H9 (cell line): ENCODE data around the gene PLEKHG1. TPM values are rescaled to one million over a fixed set of nuclear protein-coding genes. Genes with fewer than 3 reads are reported as not detected.

Source experiments
- DNase-seq: peaks from one replicate; pipeline ENCODE4 v3.0.0-alpha.2; 2017
- H2AFZ ChIP-seq: one replicate; pipeline ENCODE4 v1.6.1; 2013; ENCODE audit warnings: mild to moderate bottlenecking, low read length, control low read depth, moderate library complexity
- H2AK5ac ChIP-seq: 2 replicates; pipeline ENCODE4 v1.6.1; 2013; ENCODE audit warnings: low read length, control low read depth, mixed read lengths; ENCODE audit not compliant: insufficient read length
- H2BK120ac ChIP-seq: one replicate; pipeline ENCODE4 v1.6.1; 2013; ENCODE audit warnings: low read depth, mild to moderate bottlenecking, low read length, control low read depth, inconsistent platforms; ENCODE audit not compliant: poor library complexity, severe bottlenecking
- H2BK12ac ChIP-seq: 2 replicates; pipeline ENCODE4 v1.6.1; 2013; ENCODE audit warnings: low read length, control low read depth, mixed read lengths, low read depth; ENCODE audit not compliant: insufficient read length
- H2BK15ac ChIP-seq: 2 replicates; pipeline ENCODE4 v1.6.1; 2013; ENCODE audit warnings: low read depth, low read length, control low read depth
- H2BK20ac ChIP-seq: one replicate; pipeline ENCODE4 v1.6.1; 2013; ENCODE audit warnings: low read depth, mild to moderate bottlenecking, low read length, control low read depth, inconsistent platforms; ENCODE audit not compliant: poor library complexity, severe bottlenecking
- H2BK5ac ChIP-seq: 2 replicates; pipeline ENCODE4 v1.6.1; 2013; ENCODE audit warnings: low read length, control low read depth, mixed read lengths; ENCODE audit not compliant: insufficient read length
- H3K14ac ChIP-seq: 2 replicates; pipeline ENCODE4 v1.6.1; 2013; ENCODE audit warnings: low read length, control low read depth; ENCODE audit not compliant: insufficient read depth
- H3K18ac ChIP-seq: 2 replicates; pipeline ENCODE4 v1.6.1; 2013; ENCODE audit warnings: low read depth, mild to moderate bottlenecking, mixed read lengths, low read length, control low read depth; ENCODE audit not compliant: insufficient read length
- H3K23ac ChIP-seq: 2 replicates; pipeline ENCODE4 v1.6.1; 2013; ENCODE audit warnings: low read length, control low read depth, mixed read lengths, low read depth; ENCODE audit not compliant: insufficient read length
- H3K23me2 ChIP-seq: 2 replicates; pipeline ENCODE4 v1.6.1; 2013; ENCODE audit warnings: low read depth, mild to moderate bottlenecking, mixed read lengths, low read length, control low read depth; ENCODE audit not compliant: insufficient read length, poor library complexity, severe bottlenecking
- H3K27ac ChIP-seq: 2 replicates; pipeline ENCODE4 v1.5.1; 2013; ENCODE audit warnings: low read length, control low read depth, mixed read lengths, low read depth; ENCODE audit not compliant: insufficient read length
- H3K27me3 ChIP-seq: 2 replicates; pipeline ENCODE4 v1.6.1; 2013; ENCODE audit warnings: low read length, control low read depth, inconsistent platforms; ENCODE audit not compliant: insufficient read depth
- H3K4ac ChIP-seq: 2 replicates; pipeline ENCODE4 v1.6.1; 2013; ENCODE audit warnings: low read depth, mild to moderate bottlenecking, control low read depth, inconsistent platforms, low read length, moderate library complexity
- H3K4me1 ChIP-seq: 2 replicates; pipeline ENCODE4 v1.6.1; 2013; ENCODE audit warnings: low read length, control low read depth, inconsistent platforms; ENCODE audit not compliant: insufficient read depth
- H3K4me2 ChIP-seq: 2 replicates; pipeline ENCODE4 v1.6.1; 2013; ENCODE audit warnings: low read length, control low read depth, mixed read lengths; ENCODE audit not compliant: insufficient read length, insufficient read depth
- H3K56ac ChIP-seq: 2 replicates; pipeline ENCODE4 v1.6.1; 2013; ENCODE audit warnings: low read depth, mild to moderate bottlenecking, mixed read lengths, low read length, control low read depth; ENCODE audit not compliant: insufficient read length
- H3K79me1 ChIP-seq: 2 replicates; pipeline ENCODE4 v1.6.1; 2013; ENCODE audit warnings: low read depth, mild to moderate bottlenecking, moderate library complexity, low read length, control low read depth, inconsistent platforms; ENCODE audit not compliant: insufficient read depth, poor library complexity, severe bottlenecking
- H3K79me2 ChIP-seq: 2 replicates; pipeline ENCODE4 v1.6.1; 2013; ENCODE audit warnings: low read length, control low read depth, inconsistent platforms; ENCODE audit not compliant: insufficient read depth
- H3K9ac ChIP-seq: 2 replicates; pipeline ENCODE4 v1.6.1; 2013; ENCODE audit warnings: low read length, control low read depth, mixed read lengths; ENCODE audit not compliant: insufficient read length; ENCODE audit errors: extremely low read depth
- H3K9me3 ChIP-seq: one replicate; pipeline ENCODE4 v1.6.1; 2013; ENCODE audit warnings: low read depth, low read length, inconsistent platforms; ENCODE audit not compliant: control insufficient read depth
- H3T11ph ChIP-seq: one replicate; pipeline ENCODE4 v1.6.1; 2013; ENCODE audit warnings: mild to moderate bottlenecking, low read length, control low read depth, inconsistent platforms
- H4K20me1 ChIP-seq: one replicate; pipeline ENCODE4 v1.6.1; 2013; ENCODE audit not compliant: control insufficient read depth, insufficient read length, insufficient read depth
- H4K5ac ChIP-seq: 2 replicates; pipeline ENCODE4 v1.6.1; 2013; ENCODE audit warnings: low read depth, mild to moderate bottlenecking, mixed read lengths, low read length, control low read depth; ENCODE audit not compliant: insufficient read length
- H4K8ac ChIP-seq: replicated peaks from 2 replicates; pipeline ENCODE4 v1.6.1; 2013; ENCODE audit warnings: low read length, control low read depth, mixed read lengths, low read depth; ENCODE audit not compliant: insufficient read length
- H4K91ac ChIP-seq: 2 replicates; pipeline ENCODE4 v1.6.1; 2013; ENCODE audit warnings: low read depth, mild to moderate bottlenecking, moderate library complexity, mixed read lengths, low read length, control low read depth; ENCODE audit not compliant: insufficient read length
- H3K27ac Mint-ChIP-seq, 3 experiments: 2 replicates in 2 of 3; 3 replicates in 1 of 3; pipeline ENCODE4 v1.8.0; 2020 to 2021; ENCODE audit warnings: mixed read lengths in 3 of 3, mild to moderate bottlenecking in 1 of 3, moderate library complexity in 1 of 3
- H3K27me3 Mint-ChIP-seq: 2 replicates; pipeline ENCODE4 v1.8.0; 2021; ENCODE audit warnings: low read depth, mild to moderate bottlenecking, moderate library complexity, mixed read lengths
- H3K36me3 Mint-ChIP-seq, 3 experiments: 2 replicates in 2 of 3; 3 replicates in 1 of 3; pipeline ENCODE4 v1.8.0; 2020 to 2021; ENCODE audit warnings: low read depth in 3 of 3, mixed read lengths in 3 of 3; ENCODE audit not compliant: insufficient read depth in 1 of 3
- H3K4me1 Mint-ChIP-seq, 2 experiments: 2 replicates each; pipeline ENCODE4 v1.8.0; 2020; ENCODE audit warnings: mixed read lengths in 2 of 2
- H3K4me3 Mint-ChIP-seq, 2 experiments: 2 replicates in 1 of 2; 3 replicates in 1 of 2; pipeline ENCODE4 v1.8.0; 2020 to 2021; ENCODE audit warnings: mild to moderate bottlenecking in 2 of 2, mixed read lengths in 2 of 2, moderate library complexity in 1 of 2
- H3K9me3 Mint-ChIP-seq, 2 experiments: 2 replicates in 1 of 2; 3 replicates in 1 of 2; pipeline ENCODE4 v1.8.0; 2020; ENCODE audit warnings: mild to moderate bottlenecking in 2 of 2, mixed read lengths in 2 of 2, moderate library complexity in 1 of 2
- total RNA-seq: library from RNA; stranded (reverse); gene quantifications from 2 replicates; pipeline ENCODE4 v1.2.1, GENCODE V29; 2021
- TF ChIP-seq, protein P1 (sequence below): fragments of 200-600 bp; sonication (generic); conservative IDR thresholded peaks from 3 replicates; pipeline ENCODE4 v1.8.0; 2021; ENCODE audit warnings: antibody characterized with exemption, mild to moderate bottlenecking

PLEKHG1 gene
- total RNA-seq, 1 experiment from 2014 or later = 1.0 TPM

DNA sequence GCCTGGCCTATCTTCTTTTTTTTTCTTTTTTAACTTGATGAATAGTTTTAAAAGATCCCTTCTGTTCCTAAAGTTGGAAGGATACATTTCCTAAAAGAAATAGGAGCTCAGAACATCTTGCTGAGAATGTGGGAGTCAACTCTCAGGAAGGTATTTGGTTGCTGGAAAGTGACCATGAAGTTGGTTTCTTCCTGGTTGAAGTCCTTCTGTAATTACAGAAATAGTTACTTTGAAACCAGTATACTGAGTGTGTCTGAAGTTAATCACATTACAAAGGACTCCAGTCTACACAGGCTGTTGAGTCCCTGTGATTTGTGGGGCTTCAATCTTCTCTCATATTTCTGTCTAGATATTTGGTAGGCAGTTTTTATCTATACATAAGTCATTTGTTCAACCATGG is 9.8 kb upstream of the PLEKHG1 start:
- Mint-ChIP-seq H3K4me3 (no peak overlapping the region), H3K27me3 (peaks cover 17% of the 10 kb centered on the region), H3K9me3 (no peaks in the 10 kb centered on the region; a peak in 1 of 5 replicates), H3K4me1 (peaks cover 6 to 8% of the 10 kb centered on the region in 2 experiments; a peak in 3 of 4 replicates), H3K27ac (no peak overlapping the region), H3K36me3 (no peaks in the 10 kb centered on the region)
- Histone ChIP-seq H3K79me2 (no peaks in the 10 kb centered on the region), H2BK20ac (no peak overlapping the region), H3K4ac (no peak overlapping the region), H3K79me1 (no peaks in the 10 kb centered on the region), H2AFZ (no peak overlapping the region), H3K14ac (no peak overlapping the region), H2BK15ac (no peak overlapping the region), H3K23ac (no peak overlapping the region), H3K27me3 (no peaks in the 10 kb centered on the region), H2BK12ac (no peak overlapping the region), H3K4me1 (no peaks in the 10 kb centered on the region), H3K27ac (no peak overlapping the region), H3T11ph (no peak overlapping the region), H3K23me2 (no peaks in the 10 kb centered on the region), H3K18ac (no peak overlapping the region), H4K20me1 (no peaks in the 10 kb centered on the region), H4K8ac (no peak overlapping the region), H2BK5ac (no peak overlapping the region), H3K4me2 (no peak overlapping the region), H4K5ac (no peak overlapping the region), H2AK5ac (no peak overlapping the region), H4K91ac (no peak overlapping the region), H2BK120ac (no peak overlapping the region), H3K9me3 (no peaks in the 10 kb centered on the region), H3K56ac (no peak overlapping the region), H3K9ac (no peak overlapping the region)
- DNase-seq = no peak
- TF ChIP-seq, protein P1, sequence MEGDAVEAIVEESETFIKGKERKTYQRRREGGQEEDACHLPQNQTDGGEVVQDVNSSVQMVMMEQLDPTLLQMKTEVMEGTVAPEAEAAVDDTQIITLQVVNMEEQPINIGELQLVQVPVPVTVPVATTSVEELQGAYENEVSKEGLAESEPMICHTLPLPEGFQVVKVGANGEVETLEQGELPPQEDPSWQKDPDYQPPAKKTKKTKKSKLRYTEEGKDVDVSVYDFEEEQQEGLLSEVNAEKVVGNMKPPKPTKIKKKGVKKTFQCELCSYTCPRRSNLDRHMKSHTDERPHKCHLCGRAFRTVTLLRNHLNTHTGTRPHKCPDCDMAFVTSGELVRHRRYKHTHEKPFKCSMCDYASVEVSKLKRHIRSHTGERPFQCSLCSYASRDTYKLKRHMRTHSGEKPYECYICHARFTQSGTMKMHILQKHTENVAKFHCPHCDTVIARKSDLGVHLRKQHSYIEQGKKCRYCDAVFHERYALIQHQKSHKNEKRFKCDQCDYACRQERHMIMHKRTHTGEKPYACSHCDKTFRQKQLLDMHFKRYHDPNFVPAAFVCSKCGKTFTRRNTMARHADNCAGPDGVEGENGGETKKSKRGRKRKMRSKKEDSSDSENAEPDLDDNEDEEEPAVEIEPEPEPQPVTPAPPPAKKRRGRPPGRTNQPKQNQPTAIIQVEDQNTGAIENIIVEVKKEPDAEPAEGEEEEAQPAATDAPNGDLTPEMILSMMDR = no peak
